A549 (cell line): ENCODE measurements around the gene BMP5. TPM values are rescaled to one million over a fixed set of nuclear protein-coding genes. Genes with fewer than 3 reads are reported as not detected.

Source experiments
- ATAC-seq, 2 experiments: fragments of 200-7000 bp in 1 of 2; fragments of >200 bp in 1 of 2; cut with Nextera tagmentation in 1 of 2; cut with Tn5 transposase in 1 of 2; 3 replicates each; pipeline versions ENCODE4 v1.8.0 to v1.9.1; 2018 to 2020; ENCODE audit warnings: mild to moderate bottlenecking in 1 of 2, moderate library complexity in 1 of 2
- CTCF ChIA-PET: fragments of 300-600 bp; sonication (Branson Sonifier 250); formaldehyde crosslinking; extraction: SDS; loops from one replicate; lab custom pipeline; 2021; ENCODE audit warnings: antibody characterized with exemption, inconsistent platforms; lab: Yijun Ruan, JAX
- POLR2A ChIA-PET: fragments of 350-600 bp; formaldehyde crosslinking; extraction: SDS; loops from one replicate; lab custom pipeline; 2021; ENCODE audit warnings: antibody characterized with exemption, inconsistent platforms; lab: Yijun Ruan, JAX
- DNase-seq, 2 experiments: peaks; one replicate each; pipeline versions ENCODE4 v3.0.0 to v3.0.0-alpha.2; 2011 to 2016; ENCODE audit warnings: low read depth in 1 of 2, low spot score in 1 of 2
- FAIRE-seq: peaks from 2 replicates; lab custom pipeline; 2011; peaks lifted over from hg19 to GRCh38; lab: Jason Lieb, UNC
- H3K27ac ChIP-seq, 2 experiments: fragments of >200 bp; sonication (Bioruptor Twin); formaldehyde crosslinking; 3 replicates each; pipeline ENCODE4 v1.5.1; 2016 to 2017
- H3K4me1 ChIP-seq: fragments of >200 bp; sonication (Bioruptor Twin); formaldehyde crosslinking; 3 replicates; pipeline ENCODE4 v1.6.1; 2016
- H3K4me2 ChIP-seq: fragments of >200 bp; sonication (Bioruptor Twin); formaldehyde crosslinking; 3 replicates; pipeline ENCODE4 v1.6.1; 2016
- H3K4me3 ChIP-seq: fragments of >200 bp; sonication (Bioruptor Twin); formaldehyde crosslinking; 3 replicates; pipeline ENCODE4 v1.5.1; 2016
- H3K9me3 ChIP-seq: fragments of >200 bp; sonication (Bioruptor Twin); formaldehyde crosslinking; 3 replicates; pipeline ENCODE4 v1.6.1; 2016
- CBX2 ChIP-seq: fragments of 200-600 bp; sonication (generic); IDR thresholded peaks from 2 replicates; pipeline ENCODE4 v1.6.1; 2016; ENCODE audit warnings: low read depth, mild to moderate bottlenecking, borderline replicate concordance
- EHMT2 ChIP-seq: fragments of 200-600 bp; sonication (generic); IDR thresholded peaks from 2 replicates; pipeline ENCODE4 v1.6.1; 2016; ENCODE audit warnings: antibody characterized with exemption, low read depth, mild to moderate bottlenecking, moderate library complexity
- FOSL2 ChIP-seq, 2 experiments: fragments of 450-650 bp in 1 of 2; fragments of >200 bp in 1 of 2; sonication (Bioruptor Twin) in 1 of 2; formaldehyde crosslinking; IDR thresholded peaks; 2 replicates each; pipeline versions ENCODE4 v1.5.0 to v1.6.1; 2016 to 2020; ENCODE audit warnings: mild to moderate bottlenecking in 1 of 2, moderate library complexity in 1 of 2
- HOXB13 ChIP-seq: fragments of 250-450 bp; sonication (Bioruptor Pico); IDR thresholded peaks from 2 replicates; pipeline ENCODE4 v1.5.0; 2020; ENCODE audit warnings: low read depth, mild to moderate bottlenecking, moderate library complexity
- HOXB5 ChIP-seq: fragments of 250-450 bp; sonication (Bioruptor Pico); IDR thresholded peaks from 2 replicates; pipeline ENCODE4 v1.5.0; 2020; ENCODE audit warnings: mild to moderate bottlenecking, moderate library complexity
- PHF8 ChIP-seq: fragments of 200-600 bp; sonication (generic); IDR thresholded peaks from 2 replicates; pipeline ENCODE4 v1.6.1; 2016; ENCODE audit warnings: low read depth, mild to moderate bottlenecking, antibody characterized with exemption, moderate library complexity, borderline replicate concordance
- TFCP2L1 ChIP-seq: fragments of 250-450 bp; sonication (Bioruptor Pico); IDR thresholded peaks from 2 replicates; pipeline ENCODE4 v1.5.0; 2021; ENCODE audit warnings: mild to moderate bottlenecking
- TP53 ChIP-seq: fragments of 250-450 bp; sonication (Bioruptor Pico); IDR thresholded peaks from 2 replicates; pipeline ENCODE4 v1.5.0; 2021; ENCODE audit warnings: mild to moderate bottlenecking, moderate library complexity
- ZSCAN20 ChIP-seq: fragments of 250-450 bp; sonication (Bioruptor Pico); IDR thresholded peaks from 2 replicates; pipeline ENCODE4 v1.8.0; 2022; ENCODE audit warnings: mild to moderate bottlenecking, moderate library complexity
- WGBS: methylation state at CpG from one replicate; pipeline ENCODE4 v1.1.6; 2017; ENCODE audit errors: missing lambda C conversion rate; 5-methylcytosine and 5-hydroxymethylcytosine counted together
- polyA minus RNA-seq: library from RNA; depleted of rRNA, polyadenylated mRNA; stranded (reverse); fragments of >200 nt; gene quantifications from 2 replicates; pipeline ENCODE4 v1.2.3, GENCODE V29; 2011; rRNA and poly(A)+ RNA removed
- polyA plus RNA-seq, 4 experiments: library from polyadenylated mRNA; depleted of rRNA in 3 of 4; stranded (reverse); fragments of >200 nt; fragmentation: RNase III in 1 of 4; extraction: RNeasy Plus Mini Kit Qiagen cat#74134 plus additional on column Dnase treatment in 1 of 4; gene quantifications; 2 replicates in 3 of 4; 3 replicates in 1 of 4; pipeline ENCODE4 v1.2.3, GENCODE V29; 2011 to 2017
- TF ChIP-seq, protein P1 (sequence below): fragments of 250-450 bp; sonication (Bioruptor Pico); IDR thresholded peaks from 2 replicates; pipeline ENCODE4 v1.5.0; 2020; ENCODE audit warnings: low read depth, mild to moderate bottlenecking, moderate library complexity
- TF ChIP-seq, protein P2 (sequence below): fragments of 250-450 bp; sonication (Bioruptor Pico); IDR thresholded peaks from 2 replicates; pipeline ENCODE4 v1.5.0; 2021; ENCODE audit warnings: mild to moderate bottlenecking, moderate library complexity, borderline replicate concordance
- TF ChIP-seq, protein P3 (sequence below): IDR thresholded peaks from 2 replicates; pipeline ENCODE4 v1.6.1; 2012; ENCODE audit warnings: low read depth, borderline replicate concordance
- TF ChIP-seq, protein P4 (sequence below): fragments of >200 bp; sonication (Bioruptor Twin); formaldehyde crosslinking; IDR thresholded peaks from 3 replicates; pipeline ENCODE4 v1.5.1; 2016
- TF ChIP-seq, protein P5 (sequence below): fragments of >200 bp; sonication (Bioruptor Twin); formaldehyde crosslinking; IDR thresholded peaks from 3 replicates; pipeline ENCODE4 v1.6.1; 2016
- TF ChIP-seq, protein P6 (sequence below): fragments of 200-600 bp; sonication (generic); IDR thresholded peaks from 2 replicates; pipeline ENCODE4 v1.6.1; 2016; ENCODE audit warnings: antibody characterized with exemption, mild to moderate bottlenecking, moderate library complexity

Gene BMP5
- polyA plus RNA-seq (2011; rRNA removed) (0.09 and 0.12 TPM in 2 replicates), polyA plus RNA-seq (2017; fragmentation: RNase III; extraction: RNeasy Plus Mini Kit Qiagen cat#74134 plus additional on column Dnase treatment) (0.03 to 0.04 TPM (median 0.04 TPM) in 3 replicates), polyA minus RNA-seq (0.04 and 0.10 TPM in 2 replicates)
- polyA plus RNA-seq (2012; cell fraction: cytosol; rRNA removed) = 0.01 TPM in 1 of 2 replicates, not detected in the other
- 0.01 TPM in 1 of 2 replicates, not detected in the other for polyA plus RNA-seq (2012; cell fraction: nucleus; rRNA removed)

DNA sequence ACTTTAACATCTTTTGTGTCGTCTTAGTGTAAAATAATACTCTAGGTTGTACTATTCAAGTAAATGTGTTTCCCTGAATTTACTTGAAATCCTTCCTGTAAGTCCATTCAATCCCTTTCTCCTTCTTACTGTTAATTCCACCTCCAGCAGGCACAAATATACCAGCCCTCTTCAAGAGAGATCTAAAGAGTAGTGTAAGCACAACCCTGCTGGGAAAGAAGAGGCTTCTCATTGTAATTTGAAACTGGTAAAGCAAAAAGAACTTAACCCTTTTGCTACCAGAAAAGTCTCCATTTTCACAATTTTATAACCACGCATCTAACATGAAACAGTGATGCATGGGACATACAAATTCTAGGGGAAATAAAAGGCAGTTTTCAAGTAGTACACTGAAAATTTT lies at the start of gene BMP5:
Gene BMP5, minus strand, starts transcription at position 191 of the 400 bp plus-strand sequence. CDS start 725 bp downstream, outside the sequence.
- no peaks in the 10 kb centered on the region for H3K9me3 ChIP-seq
- no peak within 1 kb of the TSS for H3K4me3 ChIP-seq
- H3K27ac ChIP-seq = no peak within 1 kb of the TSS
- ATAC-seq (no peak), DNase-seq (no peak), FAIRE-seq (no peak)
- POLR2A ChIA-PET = no interaction called here
- H3K4me2 ChIP-seq = no peak within 1 kb of the TSS
- H3K4me1 ChIP-seq = peaks cover 3% of the 10 kb centered on the region; the same call in 1 of the 3 replicates
- WGBS = 77% methylated on average over 2 of the region's 2 CpGs
- CTCF ChIA-PET = no interaction called here
- TF ChIP-seq ZSCAN20 (CRISPR knock-in tag) = no peak
- no peak for TF ChIP-seq HOXB5 (CRISPR knock-in tag)
- TF ChIP-seq, protein P1, sequence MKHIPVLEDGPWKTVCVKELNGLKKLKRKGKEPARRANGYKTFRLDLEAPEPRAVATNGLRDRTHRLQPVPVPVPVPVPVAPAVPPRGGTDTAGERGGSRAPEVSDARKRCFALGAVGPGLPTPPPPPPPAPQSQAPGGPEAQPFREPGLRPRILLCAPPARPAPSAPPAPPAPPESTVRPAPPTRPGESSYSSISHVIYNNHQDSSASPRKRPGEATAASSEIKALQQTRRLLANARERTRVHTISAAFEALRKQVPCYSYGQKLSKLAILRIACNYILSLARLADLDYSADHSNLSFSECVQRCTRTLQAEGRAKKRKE (CRISPR knock-in tag) = no peak
- no peak for TF ChIP-seq TP53 (CRISPR knock-in tag)
- TF ChIP-seq, protein P2, sequence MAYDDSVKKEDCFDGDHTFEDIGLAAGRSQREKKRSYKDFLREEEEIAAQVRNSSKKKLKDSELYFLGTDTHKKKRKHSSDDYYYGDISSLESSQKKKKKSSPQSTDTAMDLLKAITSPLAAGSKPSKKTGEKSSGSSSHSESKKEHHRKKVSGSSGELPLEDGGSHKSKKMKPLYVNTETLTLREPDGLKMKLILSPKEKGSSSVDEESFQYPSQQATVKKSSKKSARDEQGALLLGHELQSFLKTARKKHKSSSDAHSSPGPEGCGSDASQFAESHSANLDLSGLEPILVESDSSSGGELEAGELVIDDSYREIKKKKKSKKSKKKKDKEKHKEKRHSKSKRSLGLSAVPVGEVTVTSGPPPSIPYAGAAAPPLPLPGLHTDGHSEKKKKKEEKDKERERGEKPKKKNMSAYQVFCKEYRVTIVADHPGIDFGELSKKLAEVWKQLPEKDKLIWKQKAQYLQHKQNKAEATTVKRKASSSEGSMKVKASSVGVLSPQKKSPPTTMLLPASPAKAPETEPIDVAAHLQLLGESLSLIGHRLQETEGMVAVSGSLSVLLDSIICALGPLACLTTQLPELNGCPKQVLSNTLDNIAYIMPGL (CRISPR knock-in tag) = no peak
- TF ChIP-seq, protein P3, sequence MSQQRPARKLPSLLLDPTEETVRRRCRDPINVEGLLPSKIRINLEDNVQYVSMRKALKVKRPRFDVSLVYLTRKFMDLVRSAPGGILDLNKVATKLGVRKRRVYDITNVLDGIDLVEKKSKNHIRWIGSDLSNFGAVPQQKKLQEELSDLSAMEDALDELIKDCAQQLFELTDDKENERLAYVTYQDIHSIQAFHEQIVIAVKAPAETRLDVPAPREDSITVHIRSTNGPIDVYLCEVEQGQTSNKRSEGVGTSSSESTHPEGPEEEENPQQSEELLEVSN = no peak
- no peak for TF ChIP-seq HOXB13 (CRISPR knock-in tag)
- no peak for TF ChIP-seq PHF8
- TF ChIP-seq, protein P4, sequence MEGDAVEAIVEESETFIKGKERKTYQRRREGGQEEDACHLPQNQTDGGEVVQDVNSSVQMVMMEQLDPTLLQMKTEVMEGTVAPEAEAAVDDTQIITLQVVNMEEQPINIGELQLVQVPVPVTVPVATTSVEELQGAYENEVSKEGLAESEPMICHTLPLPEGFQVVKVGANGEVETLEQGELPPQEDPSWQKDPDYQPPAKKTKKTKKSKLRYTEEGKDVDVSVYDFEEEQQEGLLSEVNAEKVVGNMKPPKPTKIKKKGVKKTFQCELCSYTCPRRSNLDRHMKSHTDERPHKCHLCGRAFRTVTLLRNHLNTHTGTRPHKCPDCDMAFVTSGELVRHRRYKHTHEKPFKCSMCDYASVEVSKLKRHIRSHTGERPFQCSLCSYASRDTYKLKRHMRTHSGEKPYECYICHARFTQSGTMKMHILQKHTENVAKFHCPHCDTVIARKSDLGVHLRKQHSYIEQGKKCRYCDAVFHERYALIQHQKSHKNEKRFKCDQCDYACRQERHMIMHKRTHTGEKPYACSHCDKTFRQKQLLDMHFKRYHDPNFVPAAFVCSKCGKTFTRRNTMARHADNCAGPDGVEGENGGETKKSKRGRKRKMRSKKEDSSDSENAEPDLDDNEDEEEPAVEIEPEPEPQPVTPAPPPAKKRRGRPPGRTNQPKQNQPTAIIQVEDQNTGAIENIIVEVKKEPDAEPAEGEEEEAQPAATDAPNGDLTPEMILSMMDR = no peak
- TF ChIP-seq TFCP2L1 (CRISPR knock-in tag) = no peak
- TF ChIP-seq, protein P5, sequence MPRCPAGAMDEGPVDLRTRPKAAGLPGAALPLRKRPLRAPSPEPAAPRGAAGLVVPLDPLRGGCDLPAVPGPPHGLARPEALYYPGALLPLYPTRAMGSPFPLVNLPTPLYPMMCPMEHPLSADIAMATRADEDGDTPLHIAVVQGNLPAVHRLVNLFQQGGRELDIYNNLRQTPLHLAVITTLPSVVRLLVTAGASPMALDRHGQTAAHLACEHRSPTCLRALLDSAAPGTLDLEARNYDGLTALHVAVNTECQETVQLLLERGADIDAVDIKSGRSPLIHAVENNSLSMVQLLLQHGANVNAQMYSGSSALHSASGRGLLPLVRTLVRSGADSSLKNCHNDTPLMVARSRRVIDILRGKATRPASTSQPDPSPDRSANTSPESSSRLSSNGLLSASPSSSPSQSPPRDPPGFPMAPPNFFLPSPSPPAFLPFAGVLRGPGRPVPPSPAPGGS = no peak

DNA sequence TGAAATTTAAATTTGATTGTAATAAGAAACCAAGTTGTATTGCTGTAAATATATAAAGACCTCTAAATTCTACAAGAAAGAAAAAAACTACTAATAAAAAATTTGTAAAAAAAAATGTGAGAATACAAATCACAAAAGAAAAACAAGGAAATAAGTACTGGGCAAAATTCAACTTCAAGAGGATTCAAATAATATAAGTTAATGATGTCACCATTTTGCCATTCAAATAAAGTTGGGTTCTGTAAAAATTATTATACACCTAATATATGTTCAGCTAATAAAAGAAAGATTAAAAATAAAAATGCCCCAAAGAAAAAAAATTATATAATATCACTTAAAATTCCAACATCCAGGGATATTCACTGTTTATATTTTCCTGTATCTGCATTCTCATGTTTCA lies 47.0 kb upstream of the BMP5 start:
- Histone ChIP-seq H3K4me3 (no peak overlapping the region), H3K27ac (no peak overlapping the region), H3K9me3 (no peaks in the 10 kb centered on the region), H3K4me1 (peaks cover 21% of the 10 kb centered on the region), H3K4me2 (no peak overlapping the region)
- ATAC-seq (no peak), FAIRE-seq (no peak), DNase-seq (no peak)
- no peak for TF ChIP-seq EHMT2
- TF ChIP-seq FOSL2 (IDR thresholded peaks at IDR 0.05) = no peak
- TF ChIP-seq FOSL2 (CRISPR knock-in tag; IDR thresholded peaks at IDR 0.05) = no peak
- TF ChIP-seq, protein P6, sequence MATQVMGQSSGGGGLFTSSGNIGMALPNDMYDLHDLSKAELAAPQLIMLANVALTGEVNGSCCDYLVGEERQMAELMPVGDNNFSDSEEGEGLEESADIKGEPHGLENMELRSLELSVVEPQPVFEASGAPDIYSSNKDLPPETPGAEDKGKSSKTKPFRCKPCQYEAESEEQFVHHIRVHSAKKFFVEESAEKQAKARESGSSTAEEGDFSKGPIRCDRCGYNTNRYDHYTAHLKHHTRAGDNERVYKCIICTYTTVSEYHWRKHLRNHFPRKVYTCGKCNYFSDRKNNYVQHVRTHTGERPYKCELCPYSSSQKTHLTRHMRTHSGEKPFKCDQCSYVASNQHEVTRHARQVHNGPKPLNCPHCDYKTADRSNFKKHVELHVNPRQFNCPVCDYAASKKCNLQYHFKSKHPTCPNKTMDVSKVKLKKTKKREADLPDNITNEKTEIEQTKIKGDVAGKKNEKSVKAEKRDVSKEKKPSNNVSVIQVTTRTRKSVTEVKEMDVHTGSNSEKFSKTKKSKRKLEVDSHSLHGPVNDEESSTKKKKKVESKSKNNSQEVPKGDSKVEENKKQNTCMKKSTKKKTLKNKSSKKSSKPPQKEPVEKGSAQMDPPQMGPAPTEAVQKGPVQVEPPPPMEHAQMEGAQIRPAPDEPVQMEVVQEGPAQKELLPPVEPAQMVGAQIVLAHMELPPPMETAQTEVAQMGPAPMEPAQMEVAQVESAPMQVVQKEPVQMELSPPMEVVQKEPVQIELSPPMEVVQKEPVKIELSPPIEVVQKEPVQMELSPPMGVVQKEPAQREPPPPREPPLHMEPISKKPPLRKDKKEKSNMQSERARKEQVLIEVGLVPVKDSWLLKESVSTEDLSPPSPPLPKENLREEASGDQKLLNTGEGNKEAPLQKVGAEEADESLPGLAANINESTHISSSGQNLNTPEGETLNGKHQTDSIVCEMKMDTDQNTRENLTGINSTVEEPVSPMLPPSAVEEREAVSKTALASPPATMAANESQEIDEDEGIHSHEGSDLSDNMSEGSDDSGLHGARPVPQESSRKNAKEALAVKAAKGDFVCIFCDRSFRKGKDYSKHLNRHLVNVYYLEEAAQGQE = no peak
- no peak for TF ChIP-seq CBX2
- CTCF ChIA-PET = no interaction called here
- POLR2A ChIA-PET = no interaction called here
